Bone marrow (tissue), 2 donors: ENCODE results near the gene NKAIN2.
"Not testable (repeated sequence)": the region's sequence is repeated elsewhere in the genome, so short reads cannot be mapped to it uniquely, and the experiment has no call there.

Source experiments
- DNase-seq, 2 donors: peaks; one replicate each; lab custom pipeline; 2025; lab: John Stamatoyannopoulos, UW

The NKAIN2 gene

DNA sequence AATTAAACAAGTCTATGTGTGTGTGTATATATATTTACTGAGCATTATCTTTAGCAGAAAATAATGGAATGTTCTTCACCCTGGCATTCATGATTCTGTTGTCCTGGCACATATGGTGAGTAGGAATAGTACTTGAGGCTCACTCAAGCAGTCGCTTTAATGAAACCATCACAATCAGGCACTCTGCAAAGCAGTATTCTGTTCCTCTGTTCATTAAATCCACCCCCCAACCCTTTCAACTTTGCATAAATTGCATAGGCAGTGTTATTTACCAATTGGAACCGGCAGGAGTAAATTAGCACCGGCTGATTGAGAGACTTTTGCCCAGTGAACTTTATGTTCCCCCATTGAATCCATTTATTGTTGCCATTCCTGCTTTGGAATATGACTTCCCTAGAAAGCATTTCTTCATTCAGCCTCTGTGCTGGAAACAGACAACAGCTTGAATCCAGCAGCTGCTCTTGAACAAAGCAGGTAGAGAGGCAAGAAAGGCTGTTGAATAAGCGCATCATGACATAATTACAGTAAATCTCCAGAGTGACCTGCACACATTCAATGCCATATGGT is 890.6 kb downstream of the NKAIN2 start:
- no peak for DNase-seq

DNA sequence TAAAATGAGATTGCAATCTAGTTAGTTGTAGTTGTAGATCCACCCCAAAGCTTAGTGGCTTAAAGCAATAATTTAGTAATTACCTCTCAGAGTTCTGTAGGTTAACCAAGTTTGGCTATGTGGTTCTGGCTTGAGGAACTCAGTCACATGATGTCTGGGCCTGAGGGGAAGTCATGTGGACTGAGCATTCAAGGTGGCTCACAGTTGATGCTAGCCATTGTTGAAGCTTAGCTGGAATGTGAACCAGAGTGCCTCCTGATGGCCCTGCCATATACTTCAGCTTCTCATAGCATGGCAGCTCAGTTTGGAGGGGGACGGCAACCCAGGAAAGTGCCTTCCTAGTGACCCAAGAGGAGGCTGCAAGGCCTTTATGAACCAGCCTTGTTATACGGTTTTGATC is 895.4 kb downstream of the NKAIN2 start:
- no peak for DNase-seq

DNA sequence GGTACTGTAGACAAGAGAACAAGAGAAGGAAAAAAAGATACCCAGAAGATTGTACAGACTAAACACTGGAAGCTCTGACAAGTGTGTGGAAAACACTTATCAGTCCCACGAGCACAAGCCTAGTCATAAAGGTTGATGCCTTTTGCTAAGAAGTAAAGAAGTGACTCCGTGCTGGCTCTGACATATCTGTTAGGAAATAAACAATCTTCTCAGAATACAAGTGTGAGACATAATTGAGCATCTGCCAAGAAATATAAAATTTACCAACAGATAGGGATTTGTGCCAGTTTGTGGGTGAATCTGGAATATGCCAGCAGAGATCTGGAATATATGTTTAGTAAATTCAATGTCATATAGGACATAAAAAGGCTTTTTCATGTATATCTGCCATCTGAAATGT is 899.9 kb downstream of the NKAIN2 start:
- no peak for DNase-seq

DNA sequence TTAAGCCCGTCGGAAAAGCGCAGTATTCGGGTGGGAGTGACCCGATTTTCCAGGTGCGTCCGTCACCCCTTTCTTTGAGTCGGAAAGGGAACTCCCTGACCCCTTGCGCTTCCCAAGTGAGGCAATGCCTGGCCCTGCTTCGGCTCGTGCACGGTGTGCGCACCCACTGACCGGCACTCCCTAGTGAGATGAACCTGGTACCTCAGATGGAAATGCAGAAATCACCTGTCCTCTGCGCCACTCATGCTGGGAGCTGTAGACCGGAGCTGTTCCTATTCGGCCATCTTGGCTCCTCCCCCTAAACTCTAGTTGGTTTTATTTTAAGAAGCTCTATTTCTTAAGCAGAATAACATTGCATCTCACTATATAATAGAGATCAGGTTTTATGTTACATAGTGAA is 908.9 kb downstream of the NKAIN2 start:
- DNase-seq: not testable (repeated sequence)

DNA sequence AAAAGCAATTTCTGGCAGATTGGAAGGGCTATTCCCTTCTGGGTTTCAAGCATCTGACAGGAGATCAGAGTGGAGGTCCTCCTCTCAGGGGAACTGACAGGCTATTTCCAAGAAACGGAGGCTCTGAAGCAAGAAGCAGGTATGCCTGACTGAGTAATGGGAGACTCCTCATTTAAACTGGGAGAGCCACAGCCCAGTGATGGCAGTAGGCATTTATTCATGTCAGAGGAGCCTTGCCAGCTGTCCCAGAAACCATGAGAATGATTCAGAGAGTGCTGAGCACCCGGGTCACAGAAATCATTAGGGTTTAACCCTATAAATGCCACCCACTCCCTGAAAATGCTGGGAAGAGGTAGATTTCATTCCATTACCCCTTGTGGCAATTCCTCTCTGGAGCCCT is 911.1 kb downstream of the NKAIN2 start:
- no peak for DNase-seq

DNA sequence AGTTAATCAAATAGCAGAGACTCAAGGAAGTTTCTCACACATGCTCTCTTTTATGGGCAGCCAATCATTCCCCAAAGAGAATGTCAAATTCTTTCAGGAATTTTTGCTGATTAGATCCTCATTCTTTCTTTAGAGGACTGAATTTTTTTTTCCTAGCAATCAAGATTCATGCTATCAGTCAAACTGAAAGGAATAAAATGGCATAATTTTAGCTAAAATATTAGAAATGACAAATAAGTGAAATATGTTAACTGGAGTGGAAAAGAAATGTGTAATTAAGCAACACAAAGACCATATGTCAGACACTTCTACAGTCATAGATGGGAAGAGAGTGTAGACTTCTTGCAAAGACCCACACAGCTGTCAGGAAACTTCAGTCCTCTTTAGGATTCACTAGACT is 916.2 kb downstream of the NKAIN2 start:
- DNase-seq: no peak

DNA sequence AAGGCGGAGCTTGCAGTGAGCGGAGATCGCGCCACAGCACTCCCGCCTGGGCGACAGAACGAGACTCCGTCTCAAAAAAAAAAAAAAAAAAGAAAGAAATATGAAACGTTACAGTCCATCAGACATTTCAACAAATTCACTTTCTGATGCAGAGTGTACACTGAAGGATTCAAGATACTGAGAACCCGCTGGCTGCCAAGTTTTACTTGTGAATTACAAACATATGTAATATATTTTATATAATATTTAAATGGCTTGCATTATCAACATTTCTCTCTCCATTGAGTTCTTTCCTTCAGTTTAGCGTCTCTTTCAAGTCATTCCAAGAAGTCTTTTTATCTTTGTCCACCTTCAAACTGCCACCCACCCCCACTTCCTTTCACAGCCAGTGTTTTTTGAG is 917.7 kb downstream of the NKAIN2 start:
- no peak for DNase-seq

DNA sequence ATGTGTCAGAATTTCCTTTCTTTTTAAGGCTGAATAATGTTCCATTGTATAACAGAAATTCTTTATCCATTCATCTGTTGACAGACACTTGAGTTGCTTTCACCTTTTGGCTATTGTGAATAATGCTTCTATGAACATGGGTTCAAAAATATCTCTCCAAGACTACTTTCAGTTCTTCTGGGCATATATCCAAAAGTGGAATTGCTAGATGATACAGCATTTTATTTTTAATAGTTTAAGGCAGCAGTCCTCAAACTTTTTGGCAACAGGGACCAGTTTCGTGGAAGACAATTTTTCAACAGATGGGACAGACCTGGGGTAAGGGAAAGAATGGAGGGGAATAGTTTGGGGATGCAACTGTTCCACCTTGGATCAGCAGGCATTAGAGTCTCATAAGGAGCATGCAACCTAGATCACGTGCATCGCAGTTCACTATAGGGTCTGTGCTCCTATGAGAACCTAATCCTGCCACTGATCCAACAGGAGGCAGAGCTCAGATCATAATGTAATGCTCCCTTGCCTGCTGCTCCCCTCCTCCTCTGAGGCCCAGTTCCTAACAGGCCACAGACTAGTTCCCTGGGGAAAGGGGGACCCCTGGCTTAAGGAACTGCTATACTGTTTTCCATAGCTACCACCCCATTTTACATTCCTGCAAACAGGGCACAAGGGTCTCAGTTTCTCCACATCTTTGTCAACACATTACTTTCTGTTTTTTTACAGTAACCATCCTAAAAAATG is 918.6 kb downstream of the NKAIN2 start:
- no peak for DNase-seq

DNA sequence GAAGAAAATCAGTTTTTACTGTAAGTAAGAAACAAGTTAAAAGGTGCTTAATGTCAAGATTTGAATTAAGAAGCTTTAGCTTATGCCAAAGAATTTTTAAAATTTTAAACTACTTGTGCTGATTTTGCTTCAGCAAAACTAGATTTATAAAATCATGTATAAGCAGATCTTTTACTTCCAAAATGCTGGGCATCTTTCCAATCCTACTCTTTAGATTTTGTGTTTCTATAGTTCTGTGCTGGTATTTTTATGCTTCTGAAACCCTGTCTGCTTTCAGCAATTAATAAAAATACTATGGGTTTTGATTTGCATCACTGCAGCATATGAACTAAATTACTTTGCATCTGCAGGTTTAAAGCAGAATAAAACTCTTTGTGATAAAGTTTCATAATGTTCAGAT is 920.0 kb downstream of the NKAIN2 start:
- no peak for DNase-seq

DNA sequence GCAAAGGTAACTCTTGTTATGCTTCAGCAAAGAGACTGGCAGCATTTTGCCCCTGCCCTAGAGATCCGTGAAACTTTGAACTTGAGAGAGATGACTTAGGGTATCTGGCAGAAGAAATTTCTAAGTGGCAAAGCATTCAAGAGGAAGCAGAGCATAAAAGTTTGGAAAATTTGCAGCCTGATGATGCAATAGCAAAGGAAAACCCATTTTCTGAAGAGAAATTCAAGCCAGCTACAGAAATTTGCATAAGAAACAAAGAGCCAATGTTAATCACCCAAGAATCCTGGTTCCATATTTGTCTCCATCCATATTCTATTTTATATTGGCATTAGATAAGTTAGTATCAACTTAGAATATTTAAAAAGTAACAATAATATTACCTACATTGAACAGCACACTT is 934.1 kb downstream of the NKAIN2 start:
- DNase-seq: not testable (repeated sequence)

DNA sequence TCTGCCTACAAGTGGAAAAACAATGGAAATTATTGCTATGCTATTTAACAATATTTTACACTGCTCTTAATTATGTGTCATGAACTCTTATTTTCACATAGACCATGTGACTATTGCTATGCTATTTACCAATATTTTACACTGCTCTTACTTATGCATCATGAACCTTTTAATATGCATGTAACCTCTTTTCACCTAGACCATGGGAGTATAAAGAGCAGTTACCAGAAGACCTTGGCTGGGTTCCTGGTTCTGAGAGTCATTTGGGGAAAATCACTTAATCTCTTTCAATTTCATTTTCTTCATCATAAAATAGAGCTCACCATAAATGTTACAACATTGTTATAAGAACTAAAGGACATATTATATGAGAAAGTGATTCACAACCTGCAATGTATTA is 934.8 kb downstream of the NKAIN2 start:
- DNase-seq: no peak

DNA sequence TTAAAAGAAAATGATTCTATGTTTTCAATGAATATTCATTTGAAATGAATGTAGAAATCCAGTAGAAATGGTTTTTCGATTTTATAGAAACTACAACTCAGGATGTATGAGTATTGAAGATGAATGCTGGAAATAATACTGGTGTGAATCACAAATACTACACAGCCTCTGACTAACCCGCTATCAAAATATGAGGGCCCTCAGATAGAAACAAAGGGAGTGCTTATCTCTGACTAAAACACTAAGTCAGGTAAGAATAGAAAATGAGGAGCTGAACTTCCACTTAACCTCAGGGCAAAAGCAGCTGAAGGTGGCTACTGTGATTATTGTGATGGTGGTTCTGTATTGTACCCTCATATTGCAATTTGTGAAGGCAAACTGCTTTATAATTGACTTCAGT is 937.7 kb downstream of the NKAIN2 start:
- DNase-seq: no peak

DNA sequence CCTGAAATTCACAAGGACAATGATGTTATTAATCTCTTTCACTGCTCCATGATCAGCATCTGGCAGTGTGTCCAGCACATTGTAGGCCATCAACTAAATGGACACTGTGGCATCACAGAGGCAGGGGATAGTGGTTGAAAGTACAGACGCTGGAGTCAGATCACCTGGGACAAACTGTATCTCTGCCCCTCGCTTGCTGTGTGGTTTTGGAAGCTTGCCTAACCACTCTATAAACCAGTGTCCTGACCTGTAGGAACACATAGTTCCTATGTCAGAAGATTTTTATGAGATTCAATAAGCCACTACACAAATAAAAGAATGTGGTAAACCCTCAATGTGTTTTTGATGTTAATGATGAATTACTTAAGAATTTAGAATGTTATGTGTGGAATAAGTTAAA is 939.3 kb downstream of the NKAIN2 start:
- no peak for DNase-seq

DNA sequence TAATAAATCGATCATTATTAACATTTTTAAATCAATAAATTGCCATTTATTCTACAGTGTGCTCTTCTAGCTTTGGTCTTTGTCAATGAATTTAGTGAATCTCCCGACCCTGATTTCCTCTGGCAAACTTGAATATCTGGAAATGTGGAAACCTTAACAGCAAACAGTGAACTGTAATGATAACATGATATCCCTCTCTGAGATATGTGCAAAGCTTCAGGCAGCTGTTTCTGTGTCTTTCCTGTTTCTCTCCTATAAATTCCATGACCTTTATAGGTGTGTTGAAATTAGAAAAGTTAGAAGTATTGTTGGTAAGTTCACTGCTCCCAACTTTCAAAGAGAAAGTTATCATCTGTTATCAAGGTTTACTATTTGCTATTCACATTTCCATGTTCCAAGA is 939.8 kb downstream of the NKAIN2 start:
- DNase-seq: no peak

DNA sequence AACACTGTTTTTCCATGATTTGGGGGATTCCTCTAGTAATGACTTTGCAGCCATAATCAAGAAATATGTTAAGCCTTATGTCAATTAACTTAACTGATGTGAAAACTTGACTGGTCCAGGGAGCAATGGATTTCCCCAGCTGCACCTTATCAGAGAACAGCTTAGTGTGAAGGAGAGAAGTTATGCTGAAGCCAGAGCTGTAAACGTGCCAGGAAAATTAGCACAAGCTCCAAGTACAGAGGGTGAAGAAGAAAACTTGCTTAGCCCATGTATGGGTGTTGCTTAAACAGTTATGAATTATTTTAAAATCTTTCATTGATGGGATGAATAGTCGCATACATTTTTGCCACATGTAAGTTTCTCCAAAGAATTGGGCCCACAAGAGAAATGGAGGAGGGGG is 943.7 kb downstream of the NKAIN2 start:
- no peak for DNase-seq

DNA sequence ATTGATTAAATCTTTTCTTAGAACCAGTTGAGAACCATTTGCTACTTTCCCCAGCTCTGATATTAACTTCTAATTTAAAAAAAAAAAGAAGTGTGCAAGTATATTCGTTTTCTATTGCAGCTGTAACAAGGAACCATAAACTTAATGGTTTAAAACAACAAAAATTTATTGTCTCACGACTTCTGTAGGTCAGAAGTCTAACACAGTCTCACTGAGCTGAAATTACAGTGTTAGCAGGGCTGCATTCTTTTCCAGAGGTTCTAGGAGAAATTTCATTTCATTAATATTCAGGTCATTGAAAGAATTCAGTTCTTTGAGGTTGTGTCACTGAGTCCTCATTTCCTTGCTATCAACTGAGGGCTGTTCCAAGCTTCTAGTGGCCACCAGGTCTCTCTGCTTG is 945.1 kb downstream of the NKAIN2 start:
- DNase-seq: no peak

DNA sequence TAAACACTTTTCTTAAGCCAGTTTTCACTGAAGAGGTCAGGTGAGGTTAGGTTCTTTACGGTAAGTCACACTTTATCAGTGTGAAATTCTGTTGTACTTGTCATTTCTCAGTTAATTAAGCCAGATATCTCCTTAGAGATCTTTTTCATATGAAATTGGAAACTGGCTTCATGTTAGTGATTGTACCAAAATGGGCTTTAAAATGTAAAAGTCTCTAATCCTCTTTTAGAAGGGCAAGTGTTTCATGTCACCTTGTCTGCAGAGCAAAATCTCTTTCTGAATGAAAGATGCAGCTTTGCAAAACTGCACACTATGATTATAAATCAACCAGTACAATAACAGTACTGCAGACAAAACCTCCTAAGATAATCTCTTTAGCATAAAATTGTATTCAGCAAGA is 949.3 kb downstream of the NKAIN2 start:
- no peak for DNase-seq

DNA sequence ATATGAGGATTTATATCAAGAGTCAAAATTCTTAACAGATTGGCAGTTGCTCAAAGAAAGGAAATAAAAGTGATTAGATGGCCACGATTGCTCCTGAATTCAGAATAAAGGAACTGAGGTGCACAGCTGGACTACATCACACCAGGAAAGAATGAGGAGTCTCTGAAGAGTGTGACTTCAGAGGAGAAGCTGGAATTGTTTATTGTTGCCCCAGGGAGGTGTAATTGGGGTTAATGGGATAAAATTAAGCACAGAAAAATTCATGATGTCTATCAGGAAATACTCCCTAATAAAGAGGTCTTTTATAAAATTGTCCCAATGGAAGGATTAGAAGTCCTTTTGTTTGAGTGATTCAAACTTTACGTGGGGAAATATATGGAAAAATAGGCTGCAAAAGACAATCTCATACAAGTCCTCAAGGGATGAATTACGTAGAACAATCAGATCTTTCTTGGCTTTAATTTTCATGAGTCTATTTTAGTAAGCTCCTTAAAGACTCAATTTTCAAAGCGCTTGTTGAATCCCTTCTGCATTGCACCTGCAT is 950.0 kb downstream of the NKAIN2 start:
- no peak for DNase-seq

DNA sequence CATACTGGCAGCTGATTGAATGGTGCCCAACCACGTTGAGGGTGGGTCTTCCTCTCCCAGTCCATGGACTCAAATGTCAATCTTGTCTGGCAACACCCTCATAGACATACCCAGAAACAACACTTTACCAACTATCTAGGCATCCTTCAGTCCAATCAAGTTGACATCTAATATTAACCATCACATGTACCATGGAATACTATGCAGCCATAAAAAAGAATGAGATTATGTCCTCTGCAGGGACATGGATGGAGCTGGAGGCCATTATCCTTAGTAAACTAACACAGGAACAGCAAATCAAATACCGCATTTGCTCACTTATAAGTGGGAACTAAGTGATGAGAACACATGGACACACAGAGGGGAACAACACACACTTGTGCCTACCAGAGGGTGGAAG is 951.7 kb downstream of the NKAIN2 start:
- no peak for DNase-seq

DNA sequence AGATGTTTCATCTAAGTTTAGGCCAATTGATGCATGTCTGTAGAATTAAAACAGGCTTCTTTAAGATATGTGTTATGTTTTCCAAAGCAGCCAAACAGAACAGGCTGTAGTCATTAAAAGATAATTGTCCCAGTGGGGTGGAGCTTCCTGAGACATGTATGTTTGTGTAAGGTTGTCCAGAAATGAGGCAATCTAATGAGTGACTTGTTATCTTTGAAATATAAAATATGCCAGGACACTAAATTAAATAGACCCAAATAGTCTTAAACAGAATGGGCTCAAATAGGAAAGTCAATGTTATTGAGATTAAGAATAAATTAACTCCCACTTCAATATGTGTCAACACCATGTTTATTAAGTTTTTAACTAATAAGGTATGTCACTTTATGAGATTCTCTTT is 953.9 kb downstream of the NKAIN2 start:
- DNase-seq: no peak

DNA sequence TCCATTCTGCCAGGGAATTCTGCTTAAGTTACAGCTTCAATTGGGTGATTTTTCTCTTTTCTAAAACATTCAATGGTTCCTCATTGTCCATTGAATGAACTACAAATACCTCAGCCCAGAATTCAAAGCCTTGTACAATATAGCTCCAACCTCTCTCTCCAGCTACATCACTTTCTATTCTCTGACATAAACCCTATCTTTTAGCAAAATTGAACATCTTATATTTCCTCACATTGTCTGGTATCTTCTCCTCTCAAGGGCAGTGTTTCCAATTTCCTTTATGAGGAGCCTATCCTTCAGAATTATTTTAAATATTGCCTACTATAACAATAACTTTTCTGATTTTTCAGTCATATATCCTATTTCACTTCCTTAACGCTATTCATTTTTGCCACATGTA is 955.0 kb downstream of the NKAIN2 start:
- no peak for DNase-seq

DNA sequence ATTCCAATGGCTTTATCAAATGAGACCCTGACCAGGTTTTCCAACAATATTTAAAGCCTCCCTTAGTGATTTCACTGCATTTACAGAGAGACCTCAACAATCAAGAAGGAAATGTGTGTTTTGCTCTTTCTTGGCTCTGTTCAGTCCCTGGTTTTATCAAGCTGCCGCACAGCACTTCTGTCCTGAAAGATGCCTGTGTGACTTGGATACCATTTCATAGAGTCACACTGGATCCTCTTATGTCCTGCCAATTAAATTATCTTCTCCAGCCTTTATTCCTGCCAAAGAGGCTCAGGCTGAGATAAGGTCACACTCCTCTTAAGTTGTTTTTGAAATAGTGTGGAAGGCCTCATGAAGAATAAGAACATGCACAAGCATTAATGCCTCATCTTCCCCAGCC is 961.6 kb downstream of the NKAIN2 start:
- DNase-seq: no peak

DNA sequence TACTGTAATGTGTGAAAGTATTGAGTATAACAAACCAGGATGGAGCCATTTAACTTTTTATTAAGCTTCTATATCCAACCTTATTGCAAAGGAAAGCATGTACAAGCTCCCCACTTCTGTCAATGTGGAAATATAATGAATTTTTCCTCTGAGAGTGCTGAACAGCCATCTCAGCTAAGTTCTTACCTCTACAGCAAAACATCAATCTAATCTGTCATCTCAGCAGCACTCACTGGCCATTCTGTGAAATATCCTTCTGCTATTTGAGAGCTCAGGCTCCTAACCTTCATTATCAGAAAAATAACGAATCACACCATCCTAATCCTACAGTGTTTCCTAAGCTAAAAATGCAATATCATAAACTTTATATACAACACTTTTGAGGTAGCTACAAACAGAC is 964.6 kb downstream of the NKAIN2 start:
- no peak for DNase-seq
